ENCODE data around the gene TSPO.

The TSPO gene

DNA sequence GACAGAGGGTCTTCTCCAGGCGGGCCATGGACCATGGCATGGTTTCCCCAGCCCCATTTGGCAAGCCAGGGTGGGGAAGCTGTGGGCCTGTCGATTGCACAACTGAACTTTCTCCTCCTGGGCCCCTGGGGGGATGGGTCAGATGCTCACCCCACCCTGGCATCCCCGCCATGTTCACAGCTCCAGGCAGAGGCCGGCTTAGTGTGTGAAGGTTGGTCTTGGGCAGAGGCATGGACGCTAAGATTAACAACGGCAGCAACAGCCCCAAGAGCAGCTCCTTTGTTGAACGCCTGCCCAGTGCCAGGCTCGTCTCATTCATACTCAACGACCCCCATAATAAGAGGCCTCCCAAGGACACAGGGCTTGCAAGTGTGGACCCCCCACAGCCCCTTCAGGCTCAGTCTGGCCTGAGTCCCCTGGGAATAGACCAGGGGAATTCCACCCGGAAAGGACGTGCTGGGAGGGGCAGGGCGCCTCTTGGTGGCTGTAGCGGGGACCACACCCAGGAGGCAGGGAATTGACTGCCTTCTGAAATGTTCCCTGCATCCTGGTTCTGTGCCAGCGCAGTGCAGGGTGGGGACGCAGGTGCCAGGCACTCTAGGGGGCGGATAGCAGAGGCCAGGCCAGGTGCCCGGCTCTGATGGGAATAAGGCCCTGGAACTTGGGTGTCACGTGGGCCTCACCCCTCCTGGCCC lies 8.3 kb downstream of the TSPO start:
- DNase-seq (ENCODE audit: low spot score), result no peak

GRCh38 chr22:43160497-43161126 lies 9.3 kb downstream of the TSPO start:
- DNase-seq (ENCODE audit: low spot score), result no peak

DNA sequence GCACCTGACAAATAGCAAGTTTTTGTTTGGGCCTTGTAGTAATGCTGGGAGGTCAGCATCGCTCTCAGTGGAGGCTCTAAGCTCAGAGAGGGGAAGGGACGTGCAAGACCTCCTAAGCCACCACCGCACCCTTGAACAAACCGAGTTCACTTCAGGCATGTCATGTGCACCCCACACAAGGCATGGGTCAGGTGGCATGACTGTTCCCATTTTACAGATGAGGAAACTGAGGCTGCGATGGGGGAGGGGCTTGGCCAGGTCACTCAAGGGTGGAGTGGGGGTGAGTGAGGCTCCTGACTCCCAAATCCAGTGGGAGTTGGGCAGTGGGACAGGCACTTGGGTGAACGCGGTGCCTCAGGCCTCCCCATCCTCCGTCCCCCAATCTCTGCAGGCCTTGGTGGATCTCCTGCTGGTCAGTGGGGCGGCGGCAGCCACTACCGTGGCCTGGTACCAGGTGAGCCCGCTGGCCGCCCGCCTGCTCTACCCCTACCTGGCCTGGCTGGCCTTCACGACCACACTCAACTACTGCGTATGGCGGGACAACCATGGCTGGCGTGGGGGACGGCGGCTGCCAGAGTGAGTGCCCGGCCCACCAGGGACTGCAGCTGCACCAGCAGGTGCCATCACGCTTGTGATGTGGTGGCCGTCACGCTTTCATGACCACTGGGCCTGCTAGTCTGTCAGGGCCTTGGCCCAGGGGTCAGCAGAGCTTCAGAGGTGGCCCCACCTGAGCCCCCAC lies 11.2 kb downstream of the TSPO start:
- DNase-seq (ENCODE audit: low spot score), result no peak

DNA sequence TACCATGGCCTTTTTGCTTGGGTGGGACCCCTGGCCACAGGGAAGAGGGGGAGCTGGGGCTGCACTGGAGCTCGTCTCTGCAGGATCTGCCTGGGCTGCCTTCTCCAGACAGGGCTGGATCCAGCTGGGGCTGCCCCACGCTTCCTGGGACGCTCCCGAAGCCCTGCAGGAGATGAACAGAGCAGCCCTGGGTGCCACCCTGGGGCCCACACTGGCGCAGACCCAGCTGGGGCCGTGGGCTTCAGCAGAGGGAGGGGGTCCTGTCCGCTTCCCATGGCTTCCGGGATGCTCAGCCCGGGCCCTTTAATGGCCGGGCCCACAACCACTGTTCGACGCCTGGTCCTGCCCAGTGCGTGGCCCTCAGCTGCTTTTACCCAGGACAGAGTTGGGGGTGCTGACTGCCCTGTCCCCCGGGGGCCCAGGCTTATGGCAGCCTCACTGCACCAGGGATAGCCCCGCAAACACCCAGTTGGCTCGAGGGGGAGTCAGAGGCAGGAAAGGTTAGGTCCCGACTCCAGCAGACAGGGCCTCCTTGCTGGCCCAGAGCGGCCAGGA lies 12.0 kb downstream of the TSPO start:
- no peak for DNase-seq (ENCODE audit: low spot score)

- no peak for DNase-seq (ENCODE audit: low spot score)
Observed at GRCh38 chr22:43164636-43165035, 13.3 kb downstream of the TSPO start.

DNA sequence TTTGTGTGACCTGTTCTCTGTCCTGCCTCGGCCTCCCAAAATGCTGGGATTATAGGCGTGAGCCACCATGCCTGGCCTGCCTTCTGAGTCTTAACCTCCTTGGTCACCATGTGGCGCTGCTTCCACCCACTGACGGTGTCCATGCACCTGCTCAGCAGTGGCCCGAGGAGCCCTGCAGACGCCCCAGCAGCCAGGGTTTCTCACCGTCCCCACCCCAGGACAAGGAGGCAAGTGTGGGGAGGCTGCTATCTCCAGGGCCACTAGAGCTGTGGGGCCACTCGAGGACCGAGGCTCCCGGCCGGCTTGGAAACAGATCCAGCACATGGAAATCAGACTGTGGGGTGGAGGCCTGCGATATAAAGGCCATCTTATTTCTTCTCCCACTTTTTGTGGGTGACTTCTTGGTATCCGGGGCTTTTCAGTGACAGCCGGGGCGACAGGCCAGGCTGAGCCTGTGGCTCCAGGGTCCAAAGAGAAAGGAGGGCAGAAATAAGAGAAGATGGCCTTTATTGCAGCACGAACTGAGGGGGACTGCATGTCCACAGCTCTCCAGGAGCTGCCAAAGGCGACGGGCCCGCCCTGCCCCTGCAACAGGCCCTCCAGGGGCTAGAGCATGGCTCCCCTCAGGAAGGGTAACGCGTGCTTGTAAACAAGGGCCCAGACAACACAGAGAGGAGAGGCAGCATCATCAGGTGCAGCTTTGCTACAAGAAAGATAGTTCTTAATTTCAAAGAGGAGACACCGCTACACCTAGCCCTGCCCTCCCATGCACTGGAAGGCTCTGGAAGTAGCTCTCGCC lies 15.0 kb downstream of the TSPO start:
- no peak for DNase-seq (ENCODE audit: low spot score)

- no peak for DNase-seq (ENCODE audit: low spot score)
Observed at GRCh38 chr22:43167001-43167589, 15.7 kb downstream of the TSPO start.

- DNase-seq (ENCODE audit: low spot score), result no peak
Observed at GRCh38 chr22:43168471-43169309, 17.3 kb downstream of the TSPO start.

- no peak for DNase-seq (ENCODE audit: low spot score)
Observed at GRCh38 chr22:43169310-43170130, 18.2 kb downstream of the TSPO start.

DNA sequence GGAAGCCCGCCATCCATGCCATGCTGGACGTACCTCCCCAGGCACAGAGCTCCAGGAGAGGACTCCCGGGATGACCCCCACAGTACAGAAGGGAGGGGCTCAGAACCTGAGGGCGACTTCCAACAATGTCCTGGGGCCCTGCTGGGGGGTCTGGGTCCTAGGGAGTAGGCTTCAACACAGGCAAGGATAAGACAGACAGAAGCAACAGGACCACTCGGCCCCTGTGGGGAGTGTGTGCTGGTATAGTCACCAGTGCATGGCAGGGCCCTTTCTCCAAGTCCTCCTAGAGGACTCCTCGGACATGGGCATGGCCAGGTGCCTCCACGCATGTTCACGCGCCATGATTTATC lies 18.7 kb downstream of the TSPO start:
- DNase-seq (ENCODE audit: low spot score), result no peak

DNA sequence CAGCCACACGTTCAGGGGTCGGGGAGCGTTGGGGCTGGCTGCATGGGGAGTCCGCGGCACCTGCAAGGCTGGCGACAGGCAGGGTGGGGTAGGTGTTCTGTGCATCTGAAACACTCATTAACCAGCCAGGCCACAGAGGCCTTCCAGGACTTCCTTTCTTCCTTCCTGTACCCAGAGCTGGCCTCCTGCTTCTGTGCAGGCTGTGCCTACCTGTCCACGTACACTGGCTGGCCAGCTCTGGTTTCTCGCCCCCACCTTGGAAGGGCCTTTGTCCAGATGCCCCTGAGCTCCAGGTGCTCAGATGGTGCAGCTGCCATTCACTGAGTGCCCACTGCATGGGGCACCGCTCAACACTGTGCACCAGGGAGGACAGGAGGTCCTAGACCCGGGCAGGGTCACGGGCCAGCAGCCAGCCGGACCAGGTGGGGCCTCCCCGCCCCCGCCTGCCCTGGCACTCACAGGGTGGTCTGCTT lies 19.7 kb downstream of the TSPO start:
- DNase-seq (ENCODE audit: low spot score), result no peak

- no peak for DNase-seq (ENCODE audit: low spot score)
Observed at GRCh38 chr22:43171607-43172006, 20.2 kb downstream of the TSPO start.

GRCh38 chr22:43172191-43172590 lies 20.8 kb downstream of the TSPO start:
- no peak for DNase-seq (ENCODE audit: low spot score)

DNA sequence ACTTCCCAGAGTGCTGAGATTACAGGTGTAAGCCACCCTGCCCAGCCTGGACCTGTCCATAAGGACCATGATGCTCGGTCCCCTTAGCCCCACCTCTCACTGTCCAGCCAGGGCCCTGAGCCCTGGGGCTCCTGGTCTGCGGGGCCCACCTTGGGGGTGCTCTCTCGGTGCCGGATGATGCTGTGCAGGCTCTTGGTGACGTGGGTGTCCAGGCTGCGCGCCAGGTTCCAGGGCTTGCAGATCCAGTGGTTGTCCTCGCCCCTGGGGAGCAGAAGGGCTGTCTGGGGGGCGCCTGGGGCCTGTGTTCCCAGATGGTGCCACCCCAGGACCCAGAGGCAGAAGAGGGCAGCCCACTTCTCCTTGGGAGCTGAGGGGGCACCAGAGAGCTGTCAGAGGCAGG lies 22.2 kb downstream of the TSPO start:
- DNase-seq (ENCODE audit: low spot score), result no peak

DNA sequence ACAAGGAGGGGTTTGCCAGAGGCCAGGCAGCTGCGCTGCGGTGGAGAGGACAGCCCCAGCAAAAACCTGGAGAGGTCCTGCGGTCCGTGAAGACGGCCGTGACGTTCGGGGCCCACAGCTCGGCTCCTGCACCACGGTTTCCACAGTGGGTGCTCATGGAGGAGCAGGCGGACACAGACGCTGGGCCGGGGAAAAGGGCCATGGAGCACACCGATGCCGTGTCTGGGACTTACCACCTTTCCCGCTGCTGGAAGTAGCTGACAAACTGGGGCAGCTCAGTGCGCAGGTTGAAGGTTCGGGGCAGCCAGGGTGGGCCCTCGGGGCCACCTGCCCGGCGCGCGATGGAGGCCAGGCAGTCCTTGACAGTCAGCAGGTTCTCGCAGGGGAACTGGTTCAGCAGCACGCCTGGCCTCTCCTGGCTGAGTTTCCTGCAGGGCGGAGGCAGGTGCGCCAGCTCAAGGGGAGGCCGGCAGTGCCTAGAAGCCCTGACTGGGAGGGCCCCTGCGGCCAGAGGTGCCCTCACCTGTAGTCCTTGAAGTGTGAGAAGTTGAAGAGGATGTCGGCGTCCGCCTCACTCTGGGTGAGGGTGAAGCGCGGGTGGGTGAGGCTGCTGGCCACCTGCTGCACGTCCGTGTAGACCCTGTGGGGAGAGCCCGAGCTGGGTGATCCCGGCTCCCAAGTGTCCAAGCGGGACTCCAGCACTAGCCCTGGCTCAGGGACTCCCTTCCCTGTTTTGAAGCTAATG lies 22.8 kb downstream of the TSPO start:
- no peak for DNase-seq (ENCODE audit: low spot score)

DNA sequence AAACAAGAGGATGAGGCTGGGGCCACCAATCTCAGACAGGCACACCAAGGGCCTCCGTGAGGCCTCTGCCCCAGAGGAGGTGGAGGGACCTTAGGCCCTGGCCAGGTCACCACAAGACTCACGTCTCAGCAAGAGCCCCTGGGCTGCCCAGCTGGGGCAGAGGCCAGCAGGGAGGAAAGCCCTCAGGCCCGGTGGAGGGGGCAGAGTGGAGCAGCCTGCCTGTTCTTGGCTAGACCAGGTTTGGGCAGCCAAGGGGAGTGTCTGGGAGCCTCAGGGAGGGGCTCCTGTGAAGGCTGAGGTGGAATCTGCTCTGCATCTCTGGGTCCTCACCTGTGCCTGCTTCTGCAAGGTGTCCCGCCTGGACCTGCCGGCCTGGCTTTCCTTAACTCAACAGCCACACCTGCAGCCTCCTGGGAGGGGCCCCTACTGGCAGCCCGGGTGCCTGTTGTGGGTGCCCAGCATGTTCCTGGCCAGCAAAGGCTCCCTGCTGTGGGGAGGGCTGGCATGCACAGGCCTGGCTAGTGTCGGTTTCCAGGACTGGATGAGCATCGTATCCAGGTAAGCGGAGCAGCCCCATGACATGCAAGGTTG lies 23.7 kb downstream of the TSPO start:
- no peak for DNase-seq (ENCODE audit: low spot score)

- no peak for DNase-seq (ENCODE audit: low spot score)
Observed at GRCh38 chr22:43176090-43176489, 24.7 kb downstream of the TSPO start.

- no peak for DNase-seq (ENCODE audit: low spot score)
Observed at GRCh38 chr22:43177479-43177878, 26.1 kb downstream of the TSPO start.
